Neural progenitor cell (in vitro differentiated cells): ENCODE measurements around the gene KIF3B.

ENCODE experiments used
- CTCF ChIP-seq: fragments of 200-600 bp; sonication (generic); IDR thresholded peaks from 2 replicates; pipeline ENCODE4 v1.5.1; 2017; ENCODE audit warnings: antibody characterized with exemption, mild to moderate bottlenecking
- EZH2 ChIP-seq: fragments of 200-600 bp; sonication (generic); IDR thresholded peaks from 2 replicates; pipeline ENCODE4 v1.6.1; 2017; ENCODE audit warnings: antibody characterized with exemption, mild to moderate bottlenecking, moderate library complexity

- TF ChIP-seq EZH2: no peak
- TF ChIP-seq CTCF: no peak
Measured at GRCh38 chr20:32312718-32313424, 35.4 kb downstream of the KIF3B start.
